Heart left ventricle (tissue), 16 donors: ENCODE data around the gene RTF1. TPM values are rescaled to one million over a fixed set of nuclear protein-coding genes. Genes with fewer than 3 reads are reported as not detected.

Experiments used
- ATAC-seq, 4 donors: fragments of 200-7000 bp; cut with Tn5 transposase; one replicate each; pipeline ENCODE4 v1.9.1; 2020 to 2022; ENCODE audit warnings: moderate library complexity in 4 of 4, mild to moderate bottlenecking in 3 of 4, moderate number of reproducible peaks in 1 of 4
- DNase-seq, 5 donors: peaks; one replicate each; pipeline ENCODE4 v3.0.0-alpha.2; 2020
- H3K27ac ChIP-seq, 12 donors: fragments of 200-600 bp; sonication (generic) in 4 of 12; one replicate each; pipeline versions ENCODE4 v1.5.0 to v1.8.0; 2016 to 2022; ENCODE audit warnings: mild to moderate bottlenecking in 2 of 12
- H3K27me3 ChIP-seq, 9 donors: fragments of 200-600 bp; sonication (generic) in 2 of 9; one replicate each; pipeline versions ENCODE4 v1.5.1 to v1.8.0; 2016 to 2022; ENCODE audit warnings: mild to moderate bottlenecking in 3 of 9
- H3K36me3 ChIP-seq, 9 donors: fragments of 200-600 bp; sonication (generic) in 2 of 9; one replicate each; pipeline versions ENCODE4 v1.5.0 to v1.8.0; 2018 to 2022; ENCODE audit warnings: mild to moderate bottlenecking in 2 of 9
- H3K4me1 ChIP-seq, 12 donors: fragments of 200-600 bp; sonication (generic) in 4 of 12; one replicate each; pipeline versions ENCODE4 v1.5.0 to v1.8.0; 2016 to 2022; ENCODE audit warnings: mild to moderate bottlenecking in 3 of 12
- H3K4me3 ChIP-seq, 12 donors: fragments of 200-600 bp; sonication (generic) in 4 of 12; one replicate each; pipeline versions ENCODE4 v1.5.0 to v1.8.0; 2017 to 2022; ENCODE audit warnings: mild to moderate bottlenecking in 9 of 12, moderate library complexity in 4 of 12
- H3K9me3 ChIP-seq, 12 donors: fragments of 200-600 bp; sonication (generic) in 4 of 12; one replicate each; pipeline versions ENCODE4 v1.5.0 to v1.8.0; 2016 to 2022; ENCODE audit warnings: mild to moderate bottlenecking in 1 of 12
- POLR2A ChIP-seq, 2 donors: fragments of 450-650 bp; IDR thresholded peaks; one replicate each; pipeline ENCODE4 v1.6.1; 2017; ENCODE audit warnings: antibody characterized with exemption in 2 of 2, mild to moderate bottlenecking in 2 of 2, moderate library complexity in 2 of 2
- WGBS, 4 donors: extraction: QIAGEN DNeasy Blood & Tissue Kit in 2 of 4; methylation state at CpG; one replicate each; pipeline versions ENCODE4 v1.1.5 to v1.1.7; 2013 to 2018; 5-methylcytosine and 5-hydroxymethylcytosine counted together
- intact Hi-C, 10 donors: fragments of 100-400 bp; cut with DNase I; formaldehyde crosslinking; loops; one replicate each; pipeline versions ENCODE4 v1.11.1 to v1.14.2; 2022
- polyA plus RNA-seq, 2 donors: library from polyadenylated mRNA; stranded (reverse); fragments of 200-250 nt; gene quantifications; one replicate each; pipeline ENCODE4 v1.2.3, GENCODE V29; 2013
- total RNA-seq, 9 donors: library from RNA; depleted of rRNA in 2 of 9; stranded (reverse); fragments of >200 nt in 2 of 9; fragmentation: NEBNext Ultra II Directional in 3 of 9; extraction: Animal tissue kit (Norgen Biotek cat#: 25700) in 3 of 9; gene quantifications; one replicate each; pipeline versions ENCODE4 v1.1.0 to v1.2.4, GENCODE V29; 2016 to 2023
- TF ChIP-seq, protein P1 (sequence below), 12 donors: fragments of 200-600 bp; sonication (generic) in 4 of 12; IDR thresholded peaks; one replicate each; pipeline versions ENCODE4 v1.5.0 to v1.8.0; 2018 to 2022; ENCODE audit warnings: antibody characterized with exemption in 12 of 12, mild to moderate bottlenecking in 5 of 12
- donor health status: ischemic (EF 13 %, LVEDD 7.1; RV severe dilation, severe dysfunction).
- donor health status: healthy with polysubstance abuse.
- donor health status: DM: no; HTN: yes; CAD: no.
- donor health status: DM: no; HTN: no; CAD: no.
- donor health status: ischemic (EF 25% LVEDD 6.9; RV normal size, moderate dysfunction).
- donor health status: ischemic (EF 25% LVEDD 5.7; RV mildly dilated, moderate dysfunction).
- donor health status: healthy.
- donor health status: DM: yes; HTN: yes; CAD: no.
- donor health status: ischemic (EF 35%, LVEDD 5.7; RV mildly dilated, moderate dysfunction).
- donor health status: nonischemic (EF 11% LVEDD 7.7; RV severe dilation, severe dysfunction).
- donor health status: DM: yes; HTN: yes; CAD: no.
- donor health status: PGD.
- donor health status: ischemic (EF 29% LVEDD 5.4; RV normal size, mild dysfunction).
- donor health status: nonischemic (EF 23%, LVEDD 6.1; RV moderate dilation, normal function).

Gene RTF1
- total and polyA plus RNA-seq, 11 donors, result 16.5 to 33.3 (median 26.6) TPM

DNA sequence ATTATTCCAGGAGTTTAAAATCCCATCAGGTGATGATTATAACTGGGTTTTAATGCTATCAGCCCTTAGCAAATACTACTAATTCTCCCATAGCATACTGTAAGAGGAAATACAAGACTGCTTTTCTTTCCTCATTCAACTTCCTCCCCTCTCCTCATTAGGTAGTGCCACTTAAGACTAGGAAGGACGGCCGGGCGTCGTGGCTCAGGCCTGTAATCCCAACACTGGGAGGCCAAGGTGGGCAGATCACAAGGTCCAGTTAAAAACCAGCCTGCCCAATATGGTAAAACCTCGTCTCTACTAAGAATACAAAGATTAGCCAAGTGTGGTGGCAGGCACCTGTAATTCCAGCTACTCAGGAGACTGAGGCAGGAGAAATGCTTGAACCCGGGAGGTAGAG, 29.2 kb upstream of the RTF1 start:
- Histone ChIP-seq H3K4me3 (no peak overlapping the region), H3K27me3 (no peaks in the 10 kb centered on the region), H3K36me3 (peaks cover 0 to 76% (median 42%) of the 10 kb centered on the region in 9 donors), H3K4me1 (no peaks in the 10 kb centered on the region), H3K27ac (no peak overlapping the region), H3K9me3 (no peaks in the 10 kb centered on the region)
- no peak for DNase-seq
- 84 to 96% (median 92%) methylated on average over 6 of the region's 6 CpGs for WGBS, 4 donors
- intact Hi-C loops, result no loop called here
- ATAC-seq, result no peak
- TF ChIP-seq, protein P1, sequence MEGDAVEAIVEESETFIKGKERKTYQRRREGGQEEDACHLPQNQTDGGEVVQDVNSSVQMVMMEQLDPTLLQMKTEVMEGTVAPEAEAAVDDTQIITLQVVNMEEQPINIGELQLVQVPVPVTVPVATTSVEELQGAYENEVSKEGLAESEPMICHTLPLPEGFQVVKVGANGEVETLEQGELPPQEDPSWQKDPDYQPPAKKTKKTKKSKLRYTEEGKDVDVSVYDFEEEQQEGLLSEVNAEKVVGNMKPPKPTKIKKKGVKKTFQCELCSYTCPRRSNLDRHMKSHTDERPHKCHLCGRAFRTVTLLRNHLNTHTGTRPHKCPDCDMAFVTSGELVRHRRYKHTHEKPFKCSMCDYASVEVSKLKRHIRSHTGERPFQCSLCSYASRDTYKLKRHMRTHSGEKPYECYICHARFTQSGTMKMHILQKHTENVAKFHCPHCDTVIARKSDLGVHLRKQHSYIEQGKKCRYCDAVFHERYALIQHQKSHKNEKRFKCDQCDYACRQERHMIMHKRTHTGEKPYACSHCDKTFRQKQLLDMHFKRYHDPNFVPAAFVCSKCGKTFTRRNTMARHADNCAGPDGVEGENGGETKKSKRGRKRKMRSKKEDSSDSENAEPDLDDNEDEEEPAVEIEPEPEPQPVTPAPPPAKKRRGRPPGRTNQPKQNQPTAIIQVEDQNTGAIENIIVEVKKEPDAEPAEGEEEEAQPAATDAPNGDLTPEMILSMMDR (IDR thresholded peaks at IDR 0.05), result no peak

DNA sequence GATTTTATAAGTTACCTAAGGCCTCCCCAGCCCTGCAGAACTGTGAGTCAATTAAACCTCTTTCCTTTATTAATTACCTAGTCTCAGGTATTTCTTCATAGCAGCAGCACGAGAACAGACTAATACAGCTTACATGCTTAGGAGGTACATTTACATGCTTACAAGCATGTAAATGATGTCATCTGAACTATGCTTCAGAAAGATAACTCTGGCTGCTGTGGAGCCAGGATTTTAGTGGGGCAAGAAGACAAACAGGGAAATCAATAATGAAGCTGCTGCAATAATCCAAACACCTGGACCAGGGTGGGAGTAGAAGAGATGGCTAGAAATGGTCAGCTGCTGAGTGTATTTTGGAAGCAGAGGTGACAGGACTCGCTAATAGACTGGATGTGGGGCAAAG, 24.2 kb upstream of the RTF1 start:
- Histone ChIP-seq H3K9me3 (no peaks in the 10 kb centered on the region), H3K36me3 (peaks cover 0 to 94% (median 66%) of the 10 kb centered on the region in 9 donors), H3K27me3 (no peaks in the 10 kb centered on the region), H3K4me1 (no peaks in the 10 kb centered on the region), H3K27ac (no peak overlapping the region), H3K4me3 (no peak overlapping the region)
- TF ChIP-seq, protein P1 (IDR thresholded peaks at IDR 0.05), result no peak
- TF ChIP-seq POLR2A (IDR thresholded peaks at IDR 0.05), result no peak
- intact Hi-C loops, result no loop called here
- ATAC-seq (no peak), DNase-seq (no peak)
- WGBS, 4 donors, result 93 to 98% (median 96%) methylated on average over 2 of the region's 2 CpGs

DNA sequence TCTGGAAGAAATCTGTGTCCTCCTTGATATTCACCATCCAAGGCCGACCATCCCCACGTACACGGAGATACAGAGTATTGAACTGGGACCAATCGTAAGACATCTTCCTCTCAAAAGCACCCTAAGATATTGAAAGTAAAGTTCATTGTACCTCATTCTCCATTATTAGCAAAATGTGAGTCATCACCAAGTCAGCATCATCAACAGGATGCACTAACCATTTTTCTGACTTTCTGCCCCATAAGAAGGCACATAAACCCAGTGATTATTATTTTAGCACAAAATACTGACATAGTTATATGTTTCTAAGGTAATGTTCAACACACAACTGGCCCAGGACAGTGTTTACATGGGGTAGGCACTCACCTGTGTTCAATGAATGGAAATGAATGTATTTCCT, 22.0 kb upstream of the RTF1 start:
- Histone ChIP-seq H3K9me3 (no peaks in the 10 kb centered on the region), H3K27me3 (no peaks in the 10 kb centered on the region), H3K4me1 (no peaks in the 10 kb centered on the region), H3K4me3 (no peak overlapping the region), H3K27ac (no peak overlapping the region), H3K36me3 (peaks cover 0 to 71% (median 50%) of the 10 kb centered on the region in 9 donors)
- WGBS, 4 donors, result 95 to 97% (median 96%) methylated on average over 4 of the region's 4 CpGs
- ATAC-seq (no peak), DNase-seq (no peak)
- intact Hi-C loops, result no loop called here
- TF ChIP-seq POLR2A (IDR thresholded peaks at IDR 0.05), result no peak
- TF ChIP-seq, protein P1 (IDR thresholded peaks at IDR 0.05), result no peak

DNA sequence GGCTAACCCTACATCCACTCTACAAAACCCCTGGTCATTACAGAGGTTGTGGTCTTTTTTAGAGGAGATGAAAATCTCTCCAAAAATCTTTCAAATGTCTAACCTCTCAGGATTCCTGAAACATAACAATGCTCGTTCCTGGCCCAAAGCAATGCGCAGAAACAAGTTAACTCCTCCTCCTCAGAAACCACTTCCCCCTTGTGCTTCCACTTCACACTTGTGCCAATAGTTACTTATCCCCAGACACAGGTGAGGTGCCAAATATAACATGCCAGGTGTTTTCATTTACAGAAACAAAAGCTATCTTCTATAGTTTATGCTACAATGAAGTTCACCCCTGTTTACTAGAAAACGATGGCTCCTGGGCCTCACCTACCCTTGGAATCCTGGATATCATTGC, 20.8 kb upstream of the RTF1 start:
- no peak overlapping the region for H3K4me3 ChIP-seq
- intact Hi-C loops, result no loop called here
- peaks cover 0 to 2% (median 0%) of the 10 kb centered on the region in 12 donors for H3K4me1 ChIP-seq
- no peaks in the 10 kb centered on the region for H3K27me3 ChIP-seq
- WGBS, 4 donors, result 90 to 92% (median 91%) methylated on average over 3 of the region's 3 CpGs
- no peak overlapping the region for H3K27ac ChIP-seq
- DNase-seq (no peak), ATAC-seq (no peak)
- no peaks in the 10 kb centered on the region for H3K9me3 ChIP-seq
- TF ChIP-seq POLR2A (IDR thresholded peaks at IDR 0.05), result no peak
- TF ChIP-seq, protein P1 (IDR thresholded peaks at IDR 0.05), result no peak
- H3K36me3 ChIP-seq, result peaks cover 0 to 59% (median 46%) of the 10 kb centered on the region in 9 donors
